ENCODE measurements around the gene HNRNPH1. TPM values are rescaled to one million over a fixed set of nuclear protein-coding genes. Genes with fewer than 3 reads are reported as not detected.
A peak's percentile ranks its signal among the peaks of the same experiment; 100 is the strongest.

The HNRNPH1 gene
- total and polyA plus RNA-seq, 2 experiments from 2014 or later: 410 to 715 TPM

- H4K20me1 ChIP-seq (replicated peaks; ENCODE audit: insufficient read depth): peaks cover 62% of the 10 kb centered on the region
- H3K9me3 Mint-ChIP-seq: no peaks in the 10 kb centered on the region; the same call in 1 of the 3 replicates
- H3K27ac ChIP-seq (ENCODE audit: low read depth): peak overlapping the region; percentile 28
- no peak for DNase-seq (ENCODE audit: low spot score)
- peaks cover 22% of the 10 kb centered on the region for H3K79me2 ChIP-seq (replicated peaks; ENCODE audit: insufficient read depth)
- H3K4me3 Mint-ChIP-seq: peak overlapping the region; percentile 20; the same call in 1 of the 3 replicates
- peak overlapping the region; percentile 62 for H3K27ac Mint-ChIP-seq
- no peak overlapping the region for H3K4me3 ChIP-seq
- peaks cover 94% of the 10 kb centered on the region for H3F3A ChIP-seq (replicated peaks; ENCODE audit: low read depth)
- peaks cover 92% of the 10 kb centered on the region for H3K36me3 Mint-ChIP-seq (ENCODE audit: low read depth)
- ATAC-seq: peak; percentile 1; the same call in 1 of the 3 replicates
- peaks cover 2% of the 10 kb centered on the region; the same call in 1 of the 2 replicates for H3K4me1 ChIP-seq (ENCODE audit: insufficient read depth)
- TF ChIP-seq ZNF331 (CRISPR knock-in tag; IDR thresholded peaks at IDR 0.05; ENCODE audit: low read depth) (no peak), ZNF114 (CRISPR knock-in tag; IDR thresholded peaks at IDR 0.05) (no peak), CREB1 (CRISPR knock-in tag; IDR thresholded peaks at IDR 0.05; ENCODE audit: low read depth) (no peak), EZH2 (IDR thresholded peaks at IDR 0.05; ENCODE audit: low read depth, unreplicated experiment) (no peak), NANOG (IDR thresholded peaks at IDR 0.05; ENCODE audit: borderline replicate concordance) (no peak), POLR2AphosphoS5 (IDR thresholded peaks at IDR 0.05; ENCODE audit: low read depth) (no peak)
- TF ChIP-seq, protein P1, sequence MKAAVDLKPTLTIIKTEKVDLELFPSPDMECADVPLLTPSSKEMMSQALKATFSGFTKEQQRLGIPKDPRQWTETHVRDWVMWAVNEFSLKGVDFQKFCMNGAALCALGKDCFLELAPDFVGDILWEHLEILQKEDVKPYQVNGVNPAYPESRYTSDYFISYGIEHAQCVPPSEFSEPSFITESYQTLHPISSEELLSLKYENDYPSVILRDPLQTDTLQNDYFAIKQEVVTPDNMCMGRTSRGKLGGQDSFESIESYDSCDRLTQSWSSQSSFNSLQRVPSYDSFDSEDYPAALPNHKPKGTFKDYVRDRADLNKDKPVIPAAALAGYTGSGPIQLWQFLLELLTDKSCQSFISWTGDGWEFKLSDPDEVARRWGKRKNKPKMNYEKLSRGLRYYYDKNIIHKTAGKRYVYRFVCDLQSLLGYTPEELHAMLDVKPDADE (IDR thresholded peaks at IDR 0.05): no peak
- TF ChIP-seq, protein P2, sequence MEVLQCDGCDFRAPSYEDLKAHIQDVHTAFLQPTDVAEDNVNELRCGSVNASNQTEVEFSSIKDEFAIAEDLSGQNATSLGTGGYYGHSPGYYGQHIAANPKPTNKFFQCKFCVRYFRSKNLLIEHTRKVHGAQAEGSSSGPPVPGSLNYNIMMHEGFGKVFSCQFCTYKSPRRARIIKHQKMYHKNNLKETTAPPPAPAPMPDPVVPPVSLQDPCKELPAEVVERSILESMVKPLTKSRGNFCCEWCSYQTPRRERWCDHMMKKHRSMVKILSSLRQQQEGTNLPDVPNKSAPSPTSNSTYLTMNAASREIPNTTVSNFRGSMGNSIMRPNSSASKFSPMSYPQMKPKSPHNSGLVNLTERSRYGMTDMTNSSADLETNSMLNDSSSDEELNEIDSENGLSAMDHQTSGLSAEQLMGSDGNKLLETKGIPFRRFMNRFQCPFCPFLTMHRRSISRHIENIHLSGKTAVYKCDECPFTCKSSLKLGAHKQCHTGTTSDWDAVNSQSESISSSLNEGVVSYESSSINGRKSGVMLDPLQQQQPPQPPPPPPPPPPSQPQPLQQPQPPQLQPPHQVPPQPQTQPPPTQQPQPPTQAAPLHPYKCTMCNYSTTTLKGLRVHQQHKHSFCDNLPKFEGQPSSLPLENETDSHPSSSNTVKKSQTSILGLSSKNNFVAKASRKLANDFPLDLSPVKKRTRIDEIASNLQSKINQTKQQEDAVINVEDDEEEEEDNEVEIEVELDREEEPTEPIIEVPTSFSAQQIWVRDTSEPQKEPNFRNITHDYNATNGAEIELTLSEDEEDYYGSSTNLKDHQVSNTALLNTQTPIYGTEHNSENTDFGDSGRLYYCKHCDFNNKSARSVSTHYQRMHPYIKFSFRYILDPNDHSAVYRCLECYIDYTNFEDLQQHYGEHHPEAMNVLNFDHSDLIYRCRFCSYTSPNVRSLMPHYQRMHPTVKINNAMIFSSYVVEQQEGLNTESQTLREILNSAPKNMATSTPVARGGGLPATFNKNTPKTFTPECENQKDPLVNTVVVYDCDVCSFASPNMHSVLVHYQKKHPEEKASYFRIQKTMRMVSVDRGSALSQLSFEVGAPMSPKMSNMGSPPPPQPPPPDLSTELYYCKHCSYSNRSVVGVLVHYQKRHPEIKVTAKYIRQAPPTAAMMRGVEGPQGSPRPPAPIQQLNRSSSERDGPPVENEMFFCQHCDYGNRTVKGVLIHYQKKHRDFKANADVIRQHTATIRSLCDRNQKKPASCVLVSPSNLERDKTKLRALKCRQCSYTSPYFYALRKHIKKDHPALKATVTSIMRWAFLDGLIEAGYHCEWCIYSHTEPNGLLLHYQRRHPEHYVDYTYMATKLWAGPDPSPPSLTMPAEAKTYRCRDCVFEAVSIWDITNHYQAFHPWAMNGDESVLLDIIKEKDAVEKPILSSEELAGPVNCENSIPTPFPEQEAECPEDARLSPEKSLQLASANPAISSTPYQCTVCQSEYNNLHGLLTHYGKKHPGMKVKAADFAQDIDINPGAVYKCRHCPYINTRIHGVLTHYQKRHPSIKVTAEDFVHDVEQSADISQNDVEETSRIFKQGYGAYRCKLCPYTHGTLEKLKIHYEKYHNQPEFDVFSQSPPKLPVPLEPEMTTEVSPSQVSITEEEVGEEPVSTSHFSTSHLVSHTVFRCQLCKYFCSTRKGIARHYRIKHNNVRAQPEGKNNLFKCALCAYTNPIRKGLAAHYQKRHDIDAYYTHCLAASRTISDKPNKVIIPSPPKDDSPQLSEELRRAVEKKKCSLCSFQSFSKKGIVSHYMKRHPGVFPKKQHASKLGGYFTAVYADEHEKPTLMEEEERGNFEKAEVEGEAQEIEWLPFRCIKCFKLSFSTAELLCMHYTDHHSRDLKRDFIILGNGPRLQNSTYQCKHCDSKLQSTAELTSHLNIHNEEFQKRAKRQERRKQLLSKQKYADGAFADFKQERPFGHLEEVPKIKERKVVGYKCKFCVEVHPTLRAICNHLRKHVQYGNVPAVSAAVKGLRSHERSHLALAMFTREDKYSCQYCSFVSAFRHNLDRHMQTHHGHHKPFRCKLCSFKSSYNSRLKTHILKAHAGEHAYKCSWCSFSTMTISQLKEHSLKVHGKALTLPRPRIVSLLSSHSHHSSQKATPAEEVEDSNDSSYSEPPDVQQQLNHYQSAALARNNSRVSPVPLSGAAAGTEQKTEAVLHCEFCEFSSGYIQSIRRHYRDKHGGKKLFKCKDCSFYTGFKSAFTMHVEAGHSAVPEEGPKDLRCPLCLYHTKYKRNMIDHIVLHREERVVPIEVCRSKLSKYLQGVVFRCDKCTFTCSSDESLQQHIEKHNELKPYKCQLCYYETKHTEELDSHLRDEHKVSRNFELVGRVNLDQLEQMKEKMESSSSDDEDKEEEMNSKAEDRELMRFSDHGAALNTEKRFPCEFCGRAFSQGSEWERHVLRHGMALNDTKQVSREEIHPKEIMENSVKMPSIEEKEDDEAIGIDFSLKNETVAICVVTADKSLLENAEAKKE (CRISPR knock-in tag; IDR thresholded peaks at IDR 0.05): no peak
- no peaks in the 10 kb centered on the region for H3K9me2 ChIP-seq (ENCODE audit: insufficient read depth)
- H3K4me1 Mint-ChIP-seq: peaks cover 31% of the 10 kb centered on the region; the same call in 2 of the 3 replicates
- H3K27me3 ChIP-seq (ENCODE audit: insufficient read depth): no peaks in the 10 kb centered on the region
- no peak overlapping the region for H3K4me2 ChIP-seq
- H3K27me3 Mint-ChIP-seq (ENCODE audit: insufficient read depth, low read depth, poor library complexity): peaks cover 44% of the 10 kb centered on the region
- H2AFZ ChIP-seq: no peak overlapping the region
- H3K36me3 ChIP-seq (ENCODE audit: insufficient read depth): peaks cover 68% of the 10 kb centered on the region
Observed at GRCh38 chr5:179612577-179613459, 10.7 kb downstream of the HNRNPH1 start.

All from GM23338 (cell line).